ENCODE data around the gene RNF11. TPM values are rescaled to one million over a fixed set of nuclear protein-coding genes. Genes with fewer than 3 reads are reported as not detected.

RNF11 gene
- total and polyA plus RNA-seq, 5 donors = 78.4 to 131 (median 121) TPM

DNA sequence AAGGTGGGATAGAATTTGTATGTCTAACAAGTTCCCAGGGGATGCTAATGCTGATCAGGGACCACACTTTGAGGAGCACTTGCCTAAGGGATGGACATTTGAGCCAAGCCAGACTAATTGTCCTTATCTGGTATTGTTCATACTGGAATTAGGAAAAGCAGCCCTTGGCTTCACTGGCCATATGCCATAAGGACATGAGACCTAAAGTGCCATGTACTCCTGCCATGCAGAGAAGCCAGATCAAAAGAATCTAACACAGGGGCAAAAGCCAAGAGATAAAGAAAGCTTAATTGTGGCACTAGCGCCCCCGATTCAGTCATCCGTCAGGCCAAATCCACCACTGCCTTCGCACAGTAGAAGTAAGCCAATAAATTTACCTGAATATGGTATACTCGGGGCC, 45.7 kb downstream of the RNF11 start:
- Histone ChIP-seq H3K4me1 (ENCODE audit: control insufficient read depth, insufficient read depth, low read length) (peaks cover 6% of the 10 kb centered on the region), H3K27ac (ENCODE audit: low read length) (no peak overlapping the region), H3K9me3 (ENCODE audit: control insufficient read depth, low read length) (no peaks in the 10 kb centered on the region), H3K4me3 (ENCODE audit: low read length) (no peak overlapping the region), H3K27me3 (ENCODE audit: control insufficient read depth, insufficient read depth) (no peaks in the 10 kb centered on the region)
- ATAC-seq (no peak), DNase-seq (no peak)
- intact Hi-C loops (cut with DNase I) = no loop called here
- WGBS = 84% methylated on average over 5 of the region's 5 CpGs

DNA sequence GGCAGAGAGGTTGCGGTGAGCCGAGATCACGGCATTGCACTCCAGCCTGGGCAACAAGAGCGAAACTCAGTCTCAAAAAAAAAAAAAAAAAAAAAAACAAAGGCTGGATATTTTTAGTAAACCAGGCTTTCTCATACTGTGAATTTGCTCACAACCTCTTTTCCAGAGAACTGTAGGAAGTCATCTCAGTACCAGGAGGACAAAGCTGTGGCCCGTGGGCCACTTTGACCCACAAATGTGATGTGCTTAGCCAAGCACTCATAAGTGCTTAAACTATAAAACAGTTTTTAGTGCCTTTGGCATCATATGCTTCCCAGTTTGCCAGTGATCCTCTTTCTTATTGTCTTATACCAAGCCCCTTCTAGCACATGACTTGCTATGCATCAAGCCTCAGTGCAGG, 46.5 kb downstream of the RNF11 start:
- intact Hi-C loops (cut with DNase I) = no loop called here

DNA sequence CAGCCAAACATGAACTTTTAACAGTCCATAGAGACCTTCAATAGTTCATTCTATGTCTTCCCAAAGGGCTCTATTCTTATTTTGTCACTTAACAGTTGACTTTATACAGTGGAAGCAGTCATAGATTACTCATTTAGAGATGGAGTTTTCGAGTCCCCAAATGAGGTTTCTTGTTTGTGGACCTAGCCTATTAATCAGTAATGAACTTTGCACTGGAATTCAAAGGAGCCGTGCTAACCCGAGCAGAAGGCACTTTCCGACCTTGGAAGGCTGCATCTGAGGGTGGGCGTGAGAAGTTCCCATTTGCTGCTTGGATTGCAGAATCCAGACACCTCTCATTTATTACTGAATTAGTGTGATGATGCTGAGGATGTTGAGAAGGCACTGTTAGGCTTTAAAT, 47.9 kb downstream of the RNF11 start:
- WGBS = 80% methylated on average over 5 of the region's 5 CpGs
- Histone ChIP-seq H3K4me1 (ENCODE audit: control insufficient read depth, insufficient read depth, low read length) (peaks cover 6% of the 10 kb centered on the region), H3K4me3 (ENCODE audit: low read length) (no peak overlapping the region), H3K27me3 (ENCODE audit: control insufficient read depth, insufficient read depth) (no peaks in the 10 kb centered on the region), H3K9me3 (ENCODE audit: control insufficient read depth, low read length) (no peaks in the 10 kb centered on the region), H3K27ac (ENCODE audit: low read length) (no peak overlapping the region)
- ATAC-seq = no peak
- intact Hi-C loops (cut with DNase I) = no loop called here
- no peak for DNase-seq

More for the DNA sequence above, 46.5 kb downstream of the RNF11 start:
- no peak for DNase-seq
- no peak overlapping the region for H3K4me3 ChIP-seq (ENCODE audit: low read length)
- H3K9me3 ChIP-seq (ENCODE audit: control insufficient read depth, low read length) = no peaks in the 10 kb centered on the region
- ATAC-seq = no peak
- peaks cover 6% of the 10 kb centered on the region for H3K4me1 ChIP-seq (ENCODE audit: control insufficient read depth, insufficient read depth, low read length)
- WGBS = 75% methylated on average over 5 of the region's 5 CpGs
- no peaks in the 10 kb centered on the region for H3K27me3 ChIP-seq (ENCODE audit: control insufficient read depth, insufficient read depth)
- no peak overlapping the region for H3K27ac ChIP-seq (ENCODE audit: low read length)

DNA sequence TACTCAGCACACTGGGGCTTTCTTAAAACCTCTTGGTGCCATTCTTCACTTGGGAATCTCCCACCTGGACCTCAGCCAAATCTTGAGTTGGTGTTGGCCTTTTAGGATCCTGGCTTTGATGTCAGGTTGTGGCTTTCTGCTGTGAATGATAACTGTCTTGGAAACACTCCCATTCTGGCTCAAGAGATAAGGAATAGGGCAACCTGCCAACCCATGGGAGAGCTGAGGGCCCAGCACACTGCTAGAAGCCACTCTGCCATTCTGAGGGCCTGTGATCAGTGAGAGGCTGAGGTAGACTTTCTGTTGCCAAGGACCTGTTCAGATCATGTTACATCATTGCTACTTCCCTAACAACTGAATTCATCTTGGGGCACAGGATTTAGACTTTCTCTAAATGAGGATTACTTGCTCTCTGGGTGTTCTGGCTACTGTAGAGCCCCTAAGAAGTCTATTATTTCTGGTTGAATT, 48.4 kb downstream of the RNF11 start:
- peak; percentile 71 to 72 for ATAC-seq
- H3K4me1 ChIP-seq (ENCODE audit: control insufficient read depth, insufficient read depth, low read length) = peaks cover 6% of the 10 kb centered on the region
- H3K27ac ChIP-seq (ENCODE audit: low read length) = no peak overlapping the region
- H3K27me3 ChIP-seq (ENCODE audit: control insufficient read depth, insufficient read depth) = no peaks in the 10 kb centered on the region
- H3K4me3 ChIP-seq (ENCODE audit: low read length) = no peak overlapping the region
- no peak for DNase-seq
- intact Hi-C loops (cut with DNase I) = no loop called here
- H3K9me3 ChIP-seq (ENCODE audit: control insufficient read depth, low read length) = no peaks in the 10 kb centered on the region

DNA sequence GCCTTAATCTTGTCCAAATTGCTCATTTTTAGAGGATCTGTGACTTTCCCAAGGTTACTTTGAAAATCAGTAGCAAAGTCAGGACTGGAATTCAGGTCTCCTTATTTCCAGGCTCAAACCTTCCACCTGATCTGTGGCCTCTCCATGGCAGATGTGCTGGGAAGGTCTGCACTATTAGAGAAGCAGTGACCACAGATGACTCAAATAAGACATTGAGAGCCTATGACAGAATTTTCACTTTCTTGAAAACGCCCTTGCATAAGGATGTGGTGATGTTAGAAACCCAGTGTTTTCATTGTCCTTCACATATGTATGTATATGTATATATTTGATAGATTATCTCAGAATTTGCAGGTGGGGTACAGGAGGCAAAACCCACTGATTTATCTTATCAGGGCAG, 49.0 kb downstream of the RNF11 start:
- H3K4me1 ChIP-seq (ENCODE audit: control insufficient read depth, insufficient read depth, low read length) = peaks cover 6% of the 10 kb centered on the region
- H3K9me3 ChIP-seq (ENCODE audit: control insufficient read depth, low read length) = no peaks in the 10 kb centered on the region
- ATAC-seq (no peak), DNase-seq (no peak)
- WGBS = 87% methylated on average over 1 of the region's 1 CpG
- intact Hi-C loops (cut with DNase I) = no loop called here
- H3K4me3 ChIP-seq (ENCODE audit: low read length) = no peak overlapping the region
- H3K27ac ChIP-seq (ENCODE audit: low read length) = no peak overlapping the region
- H3K27me3 ChIP-seq (ENCODE audit: control insufficient read depth, insufficient read depth) = no peaks in the 10 kb centered on the region

DNA sequence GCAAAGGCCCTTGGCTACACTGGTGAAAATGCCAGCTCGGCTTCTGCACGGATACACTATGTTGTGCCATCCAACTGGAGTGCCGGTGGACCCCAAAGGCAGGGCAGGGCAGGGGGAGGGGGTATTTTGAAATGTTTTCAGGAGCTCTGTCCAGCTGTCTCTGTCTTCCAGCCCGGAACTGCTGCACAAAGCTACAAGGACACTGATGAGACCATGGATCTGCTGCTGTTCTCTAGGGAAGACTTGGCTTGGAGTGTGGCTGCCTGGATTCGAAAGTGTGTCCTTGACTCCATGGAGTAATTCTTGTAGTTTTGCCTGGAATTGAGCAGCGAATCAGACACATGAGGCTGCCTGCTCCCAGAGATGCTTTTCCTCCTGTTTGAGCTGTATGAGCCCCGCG, 51.9 kb downstream of the RNF11 start:
- ATAC-seq (no peak), DNase-seq (no peak)
- no peak overlapping the region for H3K4me3 ChIP-seq (ENCODE audit: low read length)
- H3K27me3 ChIP-seq (ENCODE audit: control insufficient read depth, insufficient read depth) = no peaks in the 10 kb centered on the region
- intact Hi-C loops (cut with DNase I) = no loop called here
- WGBS = 90% methylated on average over 8 of the region's 8 CpGs
- H3K27ac ChIP-seq (ENCODE audit: low read length) = no peak overlapping the region
- peaks cover 3% of the 10 kb centered on the region for H3K4me1 ChIP-seq (ENCODE audit: control insufficient read depth, insufficient read depth, low read length)
- H3K9me3 ChIP-seq (ENCODE audit: control insufficient read depth, low read length) = no peaks in the 10 kb centered on the region

DNA sequence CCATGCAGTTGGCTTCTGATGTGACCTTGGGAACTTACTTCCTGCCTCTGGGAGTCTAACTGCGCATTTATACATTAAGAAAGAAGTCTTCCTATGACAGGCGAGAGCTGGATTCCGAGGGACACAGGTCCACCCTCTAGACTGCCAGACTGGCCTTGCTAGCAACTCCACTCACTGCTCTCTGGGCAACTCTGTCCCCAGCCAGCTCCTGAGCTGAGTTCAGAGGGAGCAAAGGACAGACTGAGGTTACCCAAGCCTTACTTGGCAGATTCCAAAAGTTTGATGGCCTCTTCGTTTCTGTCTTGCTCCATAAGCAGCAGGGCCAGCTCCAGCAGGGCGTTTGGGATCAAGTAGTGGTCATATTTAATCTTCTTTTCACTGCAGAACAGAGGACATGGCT, 52.5 kb downstream of the RNF11 start:
- no peaks in the 10 kb centered on the region for H3K9me3 ChIP-seq (ENCODE audit: control insufficient read depth, low read length)
- H3K27me3 ChIP-seq (ENCODE audit: control insufficient read depth, insufficient read depth) = no peaks in the 10 kb centered on the region
- intact Hi-C loops (cut with DNase I) = no loop called here
- peaks cover 3% of the 10 kb centered on the region for H3K4me1 ChIP-seq (ENCODE audit: control insufficient read depth, insufficient read depth, low read length)
- no peak for DNase-seq
- WGBS = 89% methylated on average over 5 of the region's 5 CpGs
- no peak overlapping the region for H3K4me3 ChIP-seq (ENCODE audit: low read length)
- H3K27ac ChIP-seq (ENCODE audit: low read length) = no peak overlapping the region
- ATAC-seq = no peak

DNA sequence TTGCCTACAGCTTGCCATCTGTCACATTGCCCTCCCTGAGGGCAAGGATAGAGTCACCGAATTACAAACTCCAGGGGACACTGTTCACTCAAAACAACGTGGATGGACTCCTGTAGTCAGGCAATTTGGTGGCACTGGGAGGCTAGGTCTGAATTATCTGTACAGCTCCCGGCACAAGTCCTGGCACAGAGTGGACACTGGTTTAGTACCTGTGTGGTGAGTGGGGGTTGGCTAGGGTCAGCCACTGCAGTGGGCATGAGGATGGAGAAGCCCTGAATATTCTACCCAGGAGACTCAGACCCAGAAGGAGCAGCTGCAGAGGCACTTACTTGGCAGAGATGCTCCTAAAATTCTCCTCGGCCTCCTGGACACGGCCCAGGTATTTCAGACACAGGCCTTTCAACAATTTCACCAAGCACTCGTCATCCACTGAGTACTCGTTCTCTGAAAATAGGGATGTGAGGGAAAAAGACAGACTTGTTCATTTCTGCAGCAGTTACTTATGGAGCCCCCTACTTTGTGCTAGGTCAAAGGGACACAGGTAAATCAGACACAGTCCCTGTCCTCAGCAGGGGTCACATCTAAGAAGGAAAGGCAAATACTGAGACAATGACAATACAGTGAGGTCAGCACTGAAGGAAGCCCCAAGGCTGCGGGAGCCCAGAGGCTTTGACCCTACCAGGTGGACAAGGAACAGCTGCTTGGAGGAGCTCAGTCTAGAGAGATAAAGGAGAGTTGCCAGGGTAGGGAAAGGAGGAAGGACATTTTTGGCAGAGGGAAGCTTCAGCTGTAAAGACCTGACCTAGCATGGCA, 53.8 kb downstream of the RNF11 start:
- Histone ChIP-seq H3K9me3 (ENCODE audit: control insufficient read depth, low read length) (no peaks in the 10 kb centered on the region), H3K4me1 (ENCODE audit: control insufficient read depth, insufficient read depth, low read length) (no peaks in the 10 kb centered on the region), H3K27me3 (ENCODE audit: control insufficient read depth, insufficient read depth) (no peaks in the 10 kb centered on the region), H3K27ac (ENCODE audit: low read length) (no peak overlapping the region), H3K4me3 (ENCODE audit: low read length) (no peak overlapping the region)
- DNase-seq = no peak
- intact Hi-C loops (cut with DNase I) = loop anchor here in 1 of 4 donors (10.0 kb wide), 1 partner anchor 85 kb away; no protein-coding TSS in a partner anchor
- ATAC-seq = no peak
- 70% methylated on average over 8 of the region's 8 CpGs for WGBS

DNA sequence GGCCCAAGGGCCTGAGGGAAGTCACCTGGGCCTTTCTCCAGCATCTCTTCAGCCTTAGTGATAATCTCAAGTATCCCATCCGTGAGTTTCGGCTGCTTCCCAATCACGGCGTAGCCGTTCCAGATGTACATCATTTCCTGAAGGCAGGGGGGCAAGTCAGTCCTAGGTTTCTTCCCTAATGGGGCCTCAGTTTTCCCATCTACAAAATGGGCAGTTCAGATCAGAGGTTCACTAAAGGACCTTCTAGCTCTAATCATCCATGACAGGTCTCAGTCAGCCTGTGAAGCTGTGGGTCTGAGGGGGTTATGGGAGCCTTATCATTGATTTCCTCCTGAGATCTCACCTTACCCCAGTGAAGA, 54.4 kb downstream of the RNF11 start:
- ATAC-seq = no peak
- 75% methylated on average over 5 of the region's 5 CpGs for WGBS
- Histone ChIP-seq H3K27me3 (ENCODE audit: control insufficient read depth, insufficient read depth) (no peaks in the 10 kb centered on the region), H3K27ac (ENCODE audit: low read length) (no peak overlapping the region), H3K9me3 (ENCODE audit: control insufficient read depth, low read length) (no peaks in the 10 kb centered on the region), H3K4me1 (ENCODE audit: control insufficient read depth, insufficient read depth, low read length) (no peaks in the 10 kb centered on the region), H3K4me3 (ENCODE audit: low read length) (no peak overlapping the region)
- no peak for DNase-seq
- intact Hi-C loops (cut with DNase I) = loop anchor here in 1 of 4 donors (10.0 kb wide), 1 partner anchor 86 kb away; no protein-coding TSS in a partner anchor

DNA sequence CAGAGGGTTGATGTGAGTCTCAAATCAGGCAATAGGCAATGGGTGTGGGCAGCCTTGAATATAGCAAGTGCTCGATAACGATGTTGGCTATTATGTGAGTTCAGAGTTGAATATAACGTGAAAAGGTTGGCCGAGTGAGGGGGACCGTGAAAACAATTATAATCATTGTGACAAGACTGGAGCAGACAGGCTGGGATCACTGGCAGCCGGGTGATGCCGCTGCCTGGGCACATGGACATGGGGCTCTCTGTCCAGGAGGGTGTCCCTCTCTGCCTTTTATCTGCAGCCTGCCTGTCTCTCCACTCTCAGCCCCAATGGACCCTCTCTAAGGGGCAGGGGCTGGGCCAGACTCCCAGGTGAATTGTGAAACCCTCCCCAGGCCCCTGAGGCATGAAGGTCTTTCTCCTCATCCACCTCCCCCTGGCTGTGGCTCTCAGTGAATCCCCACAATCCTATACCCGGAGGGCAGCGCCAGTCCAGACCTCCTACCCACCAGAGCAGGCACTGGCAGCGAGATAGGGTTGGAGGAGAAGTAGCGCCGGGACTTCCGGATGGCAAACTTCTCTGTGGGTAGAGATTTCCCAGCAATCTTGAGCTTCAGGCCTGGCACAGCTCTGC, 57.9 kb downstream of the RNF11 start:
- no peak for ATAC-seq
- Histone ChIP-seq H3K27me3 (ENCODE audit: control insufficient read depth, insufficient read depth) (no peaks in the 10 kb centered on the region), H3K27ac (ENCODE audit: low read length) (no peak overlapping the region), H3K4me3 (ENCODE audit: low read length) (no peak overlapping the region), H3K4me1 (ENCODE audit: control insufficient read depth, insufficient read depth, low read length) (peaks cover 7% of the 10 kb centered on the region), H3K9me3 (ENCODE audit: control insufficient read depth, low read length) (no peaks in the 10 kb centered on the region)
- intact Hi-C loops (cut with DNase I) = loop anchor here in 1 of 4 donors (10.0 kb wide), 1 partner anchor 89 kb away; no protein-coding TSS in a partner anchor
- no peak for DNase-seq
- 88% methylated on average over 13 of the region's 13 CpGs for WGBS

DNA sequence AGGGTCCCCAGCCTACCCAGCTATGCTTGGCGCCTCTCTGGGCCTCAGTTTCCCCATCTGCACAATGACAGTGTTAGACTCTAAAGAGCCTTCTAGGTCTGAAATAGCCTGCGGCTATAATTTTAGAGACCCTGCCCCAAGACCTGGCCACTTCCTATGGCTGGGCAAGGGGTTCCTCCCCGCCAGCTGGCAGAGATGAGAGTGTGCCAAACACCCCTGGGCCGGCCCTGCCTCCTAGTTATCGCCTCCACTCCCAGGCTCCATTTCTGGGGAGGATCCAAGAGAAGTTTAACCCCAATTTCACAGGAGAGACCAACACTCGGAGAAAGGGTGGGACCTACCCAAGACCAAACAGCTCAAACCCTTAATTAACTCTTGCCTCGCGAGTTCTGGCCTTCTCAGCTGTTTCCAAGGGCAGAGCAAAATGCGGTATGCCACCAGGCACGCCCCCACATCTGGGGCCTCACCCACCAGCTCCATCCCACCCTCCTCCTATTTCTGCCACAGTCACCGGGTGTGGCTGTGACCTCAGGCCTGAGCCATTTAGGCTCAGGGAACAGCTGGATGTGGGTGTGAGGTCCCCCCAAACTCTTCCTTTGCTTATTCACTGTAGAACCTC, 58.6 kb downstream of the RNF11 start:
- no peak overlapping the region for H3K27ac ChIP-seq (ENCODE audit: low read length)
- ATAC-seq (no peak), DNase-seq (no peak)
- H3K4me3 ChIP-seq (ENCODE audit: low read length) = no peak overlapping the region
- intact Hi-C loops (cut with DNase I) = loop anchor here in 1 of 4 donors (10.0 kb wide), 1 partner anchor 90 kb away; no protein-coding TSS in a partner anchor
- no peaks in the 10 kb centered on the region for H3K9me3 ChIP-seq (ENCODE audit: control insufficient read depth, low read length)
- H3K4me1 ChIP-seq (ENCODE audit: control insufficient read depth, insufficient read depth, low read length) = peaks cover 7% of the 10 kb centered on the region
- H3K27me3 ChIP-seq (ENCODE audit: control insufficient read depth, insufficient read depth) = no peaks in the 10 kb centered on the region
- 64% methylated on average over 11 of the region's 11 CpGs for WGBS

Data from right cardiac atrium (tissue), 5 donors.